G401 (cell line): ENCODE data around the gene ADCY10. TPM values are rescaled to one million over a fixed set of nuclear protein-coding genes. Genes with fewer than 3 reads are reported as not detected.

Experiments
- DNase-seq: peaks from one replicate; pipeline ENCODE4 v3.0.0-alpha.2; 2015; ENCODE audit warnings: low spot score
- in situ Hi-C: cut with HindIII; loops from 2 replicates; pipeline ENCODE4 v1.10.0; 2016; ENCODE audit warnings: low sequenced_read_pairs, mixed read lengths
- total RNA-seq: library from RNA; depleted of rRNA; stranded (reverse); fragments of >200 nt; shearing (Covaris generic); gene quantifications from 2 replicates; pipeline ENCODE4 v1.2.3, GENCODE V29; 2014; rRNA removed

The ADCY10 gene, protein sequence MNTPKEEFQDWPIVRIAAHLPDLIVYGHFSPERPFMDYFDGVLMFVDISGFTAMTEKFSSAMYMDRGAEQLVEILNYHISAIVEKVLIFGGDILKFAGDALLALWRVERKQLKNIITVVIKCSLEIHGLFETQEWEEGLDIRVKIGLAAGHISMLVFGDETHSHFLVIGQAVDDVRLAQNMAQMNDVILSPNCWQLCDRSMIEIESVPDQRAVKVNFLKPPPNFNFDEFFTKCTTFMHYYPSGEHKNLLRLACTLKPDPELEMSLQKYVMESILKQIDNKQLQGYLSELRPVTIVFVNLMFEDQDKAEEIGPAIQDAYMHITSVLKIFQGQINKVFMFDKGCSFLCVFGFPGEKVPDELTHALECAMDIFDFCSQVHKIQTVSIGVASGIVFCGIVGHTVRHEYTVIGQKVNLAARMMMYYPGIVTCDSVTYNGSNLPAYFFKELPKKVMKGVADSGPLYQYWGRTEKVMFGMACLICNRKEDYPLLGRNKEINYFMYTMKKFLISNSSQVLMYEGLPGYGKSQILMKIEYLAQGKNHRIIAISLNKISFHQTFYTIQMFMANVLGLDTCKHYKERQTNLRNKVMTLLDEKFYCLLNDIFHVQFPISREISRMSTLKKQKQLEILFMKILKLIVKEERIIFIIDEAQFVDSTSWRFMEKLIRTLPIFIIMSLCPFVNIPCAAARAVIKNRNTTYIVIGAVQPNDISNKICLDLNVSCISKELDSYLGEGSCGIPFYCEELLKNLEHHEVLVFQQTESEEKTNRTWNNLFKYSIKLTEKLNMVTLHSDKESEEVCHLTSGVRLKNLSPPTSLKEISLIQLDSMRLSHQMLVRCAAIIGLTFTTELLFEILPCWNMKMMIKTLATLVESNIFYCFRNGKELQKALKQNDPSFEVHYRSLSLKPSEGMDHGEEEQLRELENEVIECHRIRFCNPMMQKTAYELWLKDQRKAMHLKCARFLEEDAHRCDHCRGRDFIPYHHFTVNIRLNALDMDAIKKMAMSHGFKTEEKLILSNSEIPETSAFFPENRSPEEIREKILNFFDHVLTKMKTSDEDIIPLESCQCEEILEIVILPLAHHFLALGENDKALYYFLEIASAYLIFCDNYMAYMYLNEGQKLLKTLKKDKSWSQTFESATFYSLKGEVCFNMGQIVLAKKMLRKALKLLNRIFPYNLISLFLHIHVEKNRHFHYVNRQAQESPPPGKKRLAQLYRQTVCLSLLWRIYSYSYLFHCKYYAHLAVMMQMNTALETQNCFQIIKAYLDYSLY (N-terminal part only)
- not detected in 2 replicates for total RNA-seq

DNA sequence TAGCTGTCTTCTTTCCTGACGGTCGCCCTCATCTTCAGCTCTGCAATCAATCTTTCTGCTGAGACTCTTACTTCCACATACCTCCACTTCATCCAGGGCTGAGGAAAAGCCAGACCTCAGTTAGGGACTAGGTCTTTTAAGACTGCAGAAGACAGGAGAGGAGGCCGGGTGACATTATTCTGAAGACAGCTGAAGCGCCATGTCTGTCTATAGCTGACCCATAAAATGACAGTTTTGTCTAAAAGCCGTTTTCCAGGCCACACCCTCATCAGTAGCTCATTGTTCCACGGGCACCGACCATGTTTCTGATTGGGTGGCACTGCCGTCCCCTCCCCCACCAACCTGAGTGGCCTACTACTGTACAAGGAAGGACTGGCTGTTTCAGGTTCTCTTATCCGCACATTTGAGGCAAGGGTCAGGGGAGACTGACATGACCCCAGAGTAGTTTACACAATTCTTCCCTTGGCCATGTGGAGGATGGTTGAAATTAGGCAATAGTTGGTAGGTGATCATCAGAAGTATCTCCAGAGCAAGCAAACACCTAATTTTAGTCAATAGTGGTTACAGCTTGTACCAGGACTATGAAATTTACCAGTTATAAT, at the start of gene ADCY10:
TSS of gene ADCY10 (minus strand) at position 240 of the 602 bp plus-strand sequence. CDS start 8,994 bp downstream, outside the sequence.
- in situ Hi-C loops: no loop called here
- DNase-seq: no peak

DNA sequence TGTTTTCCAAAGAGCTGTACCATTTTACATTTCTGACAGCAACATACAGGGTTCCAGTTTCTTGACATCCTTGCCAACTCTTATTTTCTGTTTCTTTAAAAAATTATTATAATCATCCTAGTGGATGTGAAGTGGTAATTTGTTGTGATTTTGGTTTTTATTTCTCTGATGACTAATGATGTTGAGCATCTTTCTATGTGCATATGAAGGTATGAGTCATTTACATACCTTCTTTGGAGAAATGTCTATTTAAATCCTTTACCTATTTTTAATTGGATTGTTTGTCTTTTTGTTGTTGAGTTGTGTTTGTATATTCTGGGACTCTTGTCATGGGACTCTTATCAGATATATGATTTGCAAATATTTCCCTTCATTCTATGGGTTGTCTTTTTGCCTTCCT, 43.8 kb upstream of the ADCY10 start:
- DNase-seq: no peak
- in situ Hi-C loops: no loop called here

DNA sequence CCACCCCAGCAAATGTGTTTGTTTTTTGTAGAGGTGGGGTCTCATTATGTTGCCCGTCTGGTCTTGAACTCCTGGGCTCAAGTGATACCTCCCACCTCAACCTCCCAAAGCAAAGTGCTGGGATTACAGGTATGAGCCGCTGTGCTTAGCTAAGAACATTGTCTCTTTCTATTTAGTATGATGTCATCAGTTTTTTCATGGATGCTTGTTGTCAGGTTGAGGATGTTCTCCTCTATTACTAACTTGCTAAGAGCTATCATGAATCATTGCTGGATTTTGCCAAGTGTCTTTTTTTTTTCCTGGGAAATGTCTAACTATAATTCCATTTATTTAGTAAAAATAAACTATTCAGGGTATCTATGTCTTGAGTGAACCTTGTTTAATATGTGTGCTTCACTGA, 42.0 kb upstream of the ADCY10 start:
- in situ Hi-C loops: no loop called here
- DNase-seq: no peak

DNA sequence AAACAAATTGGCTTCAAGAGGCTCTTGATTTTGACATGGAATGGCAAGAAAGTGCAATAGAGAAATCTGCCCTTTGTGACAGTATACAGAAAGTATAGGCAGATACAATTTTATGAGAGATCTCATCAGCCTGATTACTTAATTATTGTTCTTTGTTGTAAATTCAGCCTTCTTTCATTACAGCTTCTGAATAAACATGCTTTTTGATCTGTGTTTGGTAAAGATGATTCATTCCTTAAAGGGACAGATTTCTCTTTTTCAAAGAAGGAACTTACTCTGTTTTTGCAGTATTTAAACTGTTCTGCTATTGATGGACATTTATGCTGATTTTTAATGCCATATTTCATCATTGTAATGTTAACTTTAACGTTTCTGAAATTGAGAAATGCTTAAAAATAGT, 36.6 kb upstream of the ADCY10 start:
- no peak for DNase-seq
- in situ Hi-C loops: no loop called here

DNA sequence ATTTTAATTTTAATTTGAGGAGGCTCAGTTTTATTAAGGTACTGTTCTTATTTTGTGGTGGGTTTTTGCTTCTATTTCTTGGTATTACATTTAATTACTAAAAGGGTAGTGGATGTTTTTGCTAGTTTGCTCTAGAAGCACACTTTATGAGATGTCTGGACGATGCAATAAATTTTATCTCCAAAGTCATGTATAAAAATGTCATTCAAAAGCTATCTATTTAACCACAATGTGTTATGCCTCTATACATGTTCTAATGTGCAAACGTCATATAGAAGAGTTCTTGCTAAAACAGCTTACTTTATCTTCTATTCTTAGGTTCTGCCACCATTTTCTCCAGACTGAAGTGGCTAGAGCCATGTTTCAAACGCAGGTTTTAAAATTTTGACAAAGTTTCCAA, 35.9 kb upstream of the ADCY10 start:
- DNase-seq: no peak
- in situ Hi-C loops: no loop called here

DNA sequence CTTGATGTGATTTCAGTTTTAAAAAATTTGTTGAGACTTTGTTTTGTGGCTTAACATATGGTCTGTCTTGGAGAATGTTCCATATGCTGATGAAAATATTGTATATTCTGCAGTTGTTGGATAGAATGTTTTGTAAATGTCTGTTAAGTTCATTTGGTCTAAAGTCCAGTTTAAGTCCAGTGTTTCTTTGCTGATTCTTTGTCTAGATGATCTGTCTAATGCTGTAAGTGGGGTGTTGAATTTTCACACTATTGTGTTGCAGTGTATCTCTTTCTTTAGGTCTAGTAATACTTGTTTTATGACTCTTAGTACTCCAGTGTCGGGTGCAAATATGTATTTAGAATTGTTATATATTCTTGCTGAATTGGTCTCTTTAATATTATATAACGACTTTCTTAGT, 33.8 kb upstream of the ADCY10 start:
- in situ Hi-C loops: no loop called here

DNA sequence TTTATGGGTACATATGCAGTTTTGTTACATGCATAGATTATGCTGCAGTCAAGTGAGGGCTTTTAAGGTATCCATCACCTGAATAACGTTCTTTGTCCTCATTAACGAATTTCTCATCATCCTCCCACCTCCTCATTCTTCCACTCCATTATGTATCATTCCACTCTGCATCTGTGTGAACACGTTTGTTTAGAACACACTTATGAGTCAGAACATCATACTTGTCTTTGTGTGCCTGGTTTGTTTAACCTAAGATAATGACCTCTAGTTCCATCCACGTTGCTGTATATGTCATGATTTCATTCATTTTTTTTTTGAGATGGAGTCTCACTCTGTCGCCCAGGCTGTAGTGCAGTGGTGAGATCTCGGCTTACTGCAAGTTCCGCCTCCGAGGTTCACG, 29.6 kb upstream of the ADCY10 start:
- no peak for DNase-seq
- in situ Hi-C loops: no loop called here

More for the DNA sequence above, 33.8 kb upstream of the ADCY10 start:
- DNase-seq: no peak

DNA sequence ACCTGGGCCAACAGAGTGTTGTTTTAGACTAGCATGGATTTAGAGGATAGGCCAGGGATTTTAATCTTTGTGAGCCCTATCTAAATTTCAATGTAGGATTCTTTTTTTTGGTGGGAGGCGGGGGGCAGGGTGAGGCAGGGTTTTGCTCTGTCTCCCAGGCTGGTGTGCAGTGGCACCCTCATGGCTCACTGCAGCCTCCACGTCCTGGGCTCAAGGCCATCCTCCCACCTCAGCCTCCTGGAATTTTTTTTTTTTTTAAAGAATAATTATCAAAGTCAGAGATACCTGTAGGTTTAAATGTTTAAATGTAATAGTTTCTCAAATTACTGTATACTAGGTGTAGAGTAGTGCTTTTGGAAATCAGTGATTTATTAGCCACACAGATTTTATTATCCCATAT, 26.3 kb upstream of the ADCY10 start:
- in situ Hi-C loops: no loop called here
- DNase-seq: no peak

DNA sequence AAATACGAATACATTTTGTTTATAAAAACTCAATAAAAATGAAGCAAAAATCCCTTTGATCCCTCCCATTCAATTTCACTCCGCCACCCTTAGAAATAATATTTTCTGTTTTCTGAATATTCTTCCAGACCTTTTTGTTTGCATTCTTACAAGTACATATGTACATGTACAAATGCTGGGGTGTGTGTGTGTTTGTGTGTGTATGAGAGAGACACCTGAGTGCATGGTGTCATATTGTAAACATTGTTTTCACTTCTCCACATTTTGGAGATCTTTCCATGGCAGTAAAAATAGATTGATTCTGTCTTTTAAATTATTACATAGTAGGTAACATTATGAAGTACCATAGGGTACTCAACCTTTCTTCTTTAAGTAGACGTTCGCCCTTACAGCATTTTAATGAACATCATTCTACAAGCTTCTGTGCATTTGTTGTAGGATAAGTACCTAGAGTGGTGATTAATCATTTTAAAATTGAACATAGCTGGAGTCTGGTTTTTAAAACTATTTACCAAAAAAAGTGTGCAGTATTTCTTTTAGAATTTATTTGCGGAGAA, 24.2 kb upstream of the ADCY10 start:
- no peak for DNase-seq
- in situ Hi-C loops: no loop called here

DNA sequence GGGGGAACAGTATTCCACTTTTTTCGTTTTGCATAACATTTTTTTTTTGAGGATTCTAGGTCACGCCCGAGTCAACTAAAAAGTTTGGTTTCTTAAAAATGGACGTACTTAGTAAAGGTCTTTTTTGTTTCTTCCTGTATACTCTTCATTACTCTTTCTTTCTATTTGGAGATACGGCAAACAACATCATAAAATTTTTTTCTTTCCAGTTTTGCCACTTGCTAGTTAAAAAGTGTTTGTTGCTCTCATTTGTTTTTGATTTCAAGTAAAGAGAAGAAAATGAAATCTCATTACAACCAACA, 23.7 kb upstream of the ADCY10 start:
- in situ Hi-C loops: no loop called here
- no peak for DNase-seq

DNA sequence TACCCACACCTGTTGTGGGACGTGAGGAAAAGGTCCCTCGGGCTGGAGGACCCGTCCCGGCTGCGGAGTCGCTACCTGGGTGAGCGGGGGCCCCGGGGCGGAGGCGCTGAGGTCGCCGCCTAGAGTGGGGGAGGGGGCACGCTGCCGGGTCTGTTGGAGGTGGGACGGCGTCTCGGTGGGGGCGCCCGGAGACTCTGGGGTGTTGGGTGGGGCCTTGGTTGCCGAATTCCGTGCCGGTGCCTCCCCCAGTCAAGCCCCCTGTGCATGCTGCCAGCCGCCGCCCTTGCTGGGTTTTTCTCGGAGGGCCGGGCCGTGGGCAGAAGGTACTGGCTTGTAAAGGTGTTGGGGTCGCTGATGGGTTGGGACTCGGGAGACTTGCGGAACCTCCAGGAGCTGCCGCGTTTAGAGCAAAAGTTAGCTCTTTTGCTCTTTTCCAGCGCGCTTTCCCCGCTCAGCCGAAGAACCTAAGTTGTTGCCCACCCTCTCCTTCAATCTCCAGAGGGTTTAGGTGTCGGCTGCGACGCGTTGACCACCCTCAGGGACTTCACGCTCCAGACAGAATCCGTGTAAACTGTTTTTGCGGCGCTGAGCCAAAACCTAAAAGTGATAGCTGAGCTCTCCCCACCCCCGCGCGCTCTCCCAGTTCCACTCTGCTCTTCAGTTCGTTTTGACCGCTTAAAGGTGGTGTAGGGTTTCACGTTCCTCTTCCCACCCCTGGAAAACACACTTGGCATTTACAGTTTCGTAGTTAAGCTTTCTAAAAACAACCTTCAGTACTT, 23.2 kb upstream of the ADCY10 start, which contains the start of gene MPC2:
TSS of gene MPC2 (minus strand) at position 143 of the 779 bp plus-strand sequence. CDS start 1,231 bp downstream, outside the sequence.
- peak; percentile 60 for DNase-seq
- in situ Hi-C loops: no loop called here

DNA sequence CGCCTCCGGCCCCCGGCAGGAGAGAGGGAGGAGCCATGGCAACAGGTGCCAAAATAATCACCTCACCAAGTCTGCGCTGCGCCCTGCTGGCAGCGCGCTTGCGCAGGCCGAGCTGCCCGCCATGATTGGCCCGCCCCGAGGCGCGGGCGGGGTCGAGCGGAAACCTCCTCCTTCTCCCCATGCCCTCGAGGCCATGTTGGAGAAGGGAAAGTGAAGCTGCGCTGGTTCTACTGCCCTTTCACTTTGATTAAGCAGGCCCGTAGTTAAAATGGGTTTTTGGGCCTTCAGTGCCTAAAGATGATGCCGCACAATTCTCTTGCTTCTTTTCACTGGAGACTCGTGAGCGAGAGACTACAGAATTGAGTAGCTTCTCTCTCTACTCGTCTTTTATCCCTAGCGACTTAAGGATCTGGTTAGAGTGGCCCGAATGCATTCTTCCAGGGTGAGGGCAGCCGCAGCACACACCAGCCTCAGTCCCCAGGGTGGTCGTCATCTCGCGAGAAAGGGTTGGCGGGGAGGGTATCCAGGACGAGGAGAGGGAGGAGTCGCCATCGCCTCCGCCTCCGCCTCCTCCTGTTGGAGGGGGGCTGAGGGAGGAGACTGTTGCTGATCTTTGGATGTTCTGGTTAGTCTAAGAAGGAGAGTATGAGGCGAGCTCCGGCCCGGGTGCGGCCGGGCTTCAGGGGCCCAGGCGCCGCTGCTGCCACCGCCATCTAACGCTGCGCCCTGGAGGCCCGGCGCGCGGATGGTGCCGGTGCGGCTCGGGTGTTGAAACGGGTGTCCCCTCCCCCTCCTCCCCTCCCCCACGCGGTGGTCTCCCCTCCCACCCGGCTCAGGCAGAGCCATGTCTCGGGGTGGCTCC, 22.4 kb upstream of the ADCY10 start, which contains the start of gene DCAF6:
TSS of gene DCAF6 (plus strand) at position 616 of the 862 bp plus-strand sequence. CDS start at position 845, 229 bp downstream.
- in situ Hi-C loops: no loop called here
- peak; percentile 99 for DNase-seq

DNA sequence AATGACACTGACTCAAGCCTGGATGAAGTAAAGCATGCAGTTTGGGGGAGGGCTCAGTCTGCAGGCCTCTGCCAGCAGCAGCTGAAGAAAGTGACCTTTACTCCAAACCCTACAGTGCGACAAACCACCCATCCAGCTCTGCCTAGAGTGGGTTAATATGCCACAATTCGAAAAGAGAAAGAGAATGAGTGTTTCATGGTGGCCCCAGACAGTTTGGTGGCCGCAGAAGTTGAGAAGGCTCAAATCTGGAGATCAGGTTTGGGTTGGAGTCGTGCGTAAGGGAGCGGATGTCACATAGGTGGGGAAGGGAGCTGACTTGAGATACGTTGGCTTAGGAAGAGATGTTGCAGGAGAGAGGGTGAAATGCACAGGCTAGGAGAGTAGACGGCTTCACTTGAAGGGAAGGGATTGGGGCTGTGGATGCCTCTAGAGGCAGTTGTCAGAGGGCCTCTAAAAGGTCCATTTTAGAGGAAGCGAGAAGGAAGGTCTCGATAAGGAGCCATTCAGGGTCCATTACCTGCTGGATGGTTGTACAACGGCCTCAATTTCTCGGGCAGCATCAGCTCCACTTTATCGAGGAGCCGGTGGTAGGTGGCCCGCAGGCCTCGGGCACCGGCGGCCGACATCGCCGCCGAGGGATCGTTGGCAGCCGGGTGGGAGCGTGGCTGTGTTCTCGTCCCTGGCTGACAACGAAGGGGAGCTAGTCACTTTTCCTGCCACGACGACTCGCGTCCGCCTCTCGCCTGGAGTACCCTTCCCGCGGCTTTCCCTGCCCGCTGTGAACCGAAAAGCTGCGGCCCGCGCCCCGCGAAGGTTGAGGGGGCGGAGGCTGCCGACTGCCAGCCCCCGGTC, 21.5 kb upstream of the ADCY10 start:
- DNase-seq: peak; percentile 58
- in situ Hi-C loops: no loop called here

DNA sequence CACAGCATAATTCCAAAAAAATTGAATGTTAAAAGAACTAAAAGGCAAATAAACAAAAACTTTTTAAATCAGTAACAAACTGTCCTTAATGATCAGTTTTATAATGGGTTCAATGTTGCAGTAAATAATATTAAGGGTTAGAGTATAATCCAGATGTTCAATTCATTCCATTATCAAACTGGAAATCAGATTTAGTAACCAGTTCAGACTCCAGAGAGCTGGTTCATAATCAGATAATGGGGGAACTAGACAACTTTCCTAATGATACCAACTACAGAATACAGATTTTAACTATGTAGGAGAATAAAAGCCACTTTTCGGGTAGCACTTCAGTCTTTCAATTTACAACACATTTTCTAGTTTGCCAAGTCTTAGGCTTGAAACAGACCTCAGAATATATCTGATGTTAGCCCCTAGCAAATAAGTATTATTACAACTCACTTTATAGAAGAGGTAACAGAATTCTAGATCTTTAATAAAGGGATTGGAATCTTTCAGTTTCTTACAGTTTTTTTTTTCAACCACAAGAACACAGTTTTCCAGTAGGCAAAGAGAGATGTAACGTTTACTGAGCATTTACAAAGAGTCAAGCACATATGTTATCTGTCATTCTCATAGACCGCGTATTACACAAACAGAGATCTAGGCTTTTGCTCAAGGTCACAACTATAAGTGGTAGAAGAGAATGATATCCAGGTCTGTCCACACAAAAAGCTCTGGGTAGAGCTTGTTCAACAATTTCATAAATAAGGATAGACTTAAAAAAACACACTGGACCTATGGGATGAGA, 20.7 kb upstream of the ADCY10 start:
- peak; percentile 61 for DNase-seq
- in situ Hi-C loops: no loop called here

DNA sequence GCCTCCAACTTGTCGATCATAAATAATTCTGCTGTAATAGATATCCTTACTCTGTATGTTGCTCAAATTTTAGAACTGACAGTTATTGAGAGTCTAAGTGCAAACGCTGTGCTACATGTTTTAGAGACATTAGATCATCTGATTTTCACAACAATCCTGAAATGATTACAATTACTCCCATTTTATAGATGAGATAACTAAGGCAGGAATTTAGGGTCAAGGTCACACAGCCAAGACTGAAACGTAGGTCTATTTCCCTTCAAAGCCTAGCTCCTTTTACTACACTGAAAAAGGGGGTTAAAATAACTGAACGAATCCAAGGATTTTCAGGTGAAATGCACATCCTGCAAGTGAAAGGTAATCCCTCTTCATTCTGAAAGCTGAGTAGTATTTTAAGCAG, 19.9 kb upstream of the ADCY10 start:
- no peak for DNase-seq
- in situ Hi-C loops: no loop called here

DNA sequence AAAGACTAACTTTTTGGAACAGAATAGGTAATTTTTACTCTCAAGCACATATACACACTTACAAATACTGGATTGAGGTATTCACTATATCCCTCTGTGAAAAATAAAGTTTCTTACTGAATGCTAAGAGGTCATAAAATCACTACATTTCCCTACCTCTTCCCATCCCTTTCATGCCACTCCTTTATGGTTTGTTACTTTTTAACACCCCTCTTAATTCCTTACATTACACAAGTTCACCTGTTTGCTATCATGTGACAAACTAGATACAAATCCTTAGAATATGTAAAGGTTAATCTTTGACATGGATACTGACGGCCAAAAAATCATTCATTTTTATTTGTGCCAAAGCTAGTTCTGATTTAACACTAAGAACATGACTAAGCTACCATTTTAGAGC, 15.8 kb upstream of the ADCY10 start:
- in situ Hi-C loops: no loop called here
- DNase-seq: no peak
